Lung (tissue), 12 donors: ENCODE data around the gene GCNA. TPM values are rescaled to one million over a fixed set of nuclear protein-coding genes. Genes with fewer than 3 reads are reported as not detected.

Experiments used
- ATAC-seq: fragments of 200-7000 bp; cut with Tn5 transposase; one replicate; pipeline ENCODE4 v1.9.1; 2020; ENCODE audit warnings: moderate number of reproducible peaks; ENCODE audit not compliant: insufficient read depth, low FRiP score
- DNase-seq, 3 donors: peaks; one replicate each; pipeline ENCODE4 v3.0.0-alpha.2; 2013 to 2017
- H3K27ac ChIP-seq, 2 donors: one replicate each; pipeline ENCODE4 v1.5.1; 2013; ENCODE audit warnings: mild to moderate bottlenecking in 2 of 2, moderate library complexity in 2 of 2, control low read depth in 1 of 2, inconsistent platforms in 1 of 2, low read depth in 1 of 2, low read length in 1 of 2
- H3K27me3 ChIP-seq, 3 donors: one replicate each; pipeline ENCODE4 v1.5.1; 2013; ENCODE audit warnings: low read length in 2 of 3; ENCODE audit not compliant: control insufficient read depth in 3 of 3, insufficient read depth in 3 of 3
- H3K36me3 ChIP-seq, 4 donors: one replicate each; pipeline ENCODE4 v1.5.1; 2013; ENCODE audit warnings: low read length in 4 of 4, mild to moderate bottlenecking in 1 of 4, moderate library complexity in 1 of 4; ENCODE audit not compliant: control insufficient read depth in 4 of 4, insufficient read depth in 4 of 4
- H3K4me1 ChIP-seq, 5 donors: one replicate each; pipeline ENCODE4 v1.5.1; 2013; ENCODE audit warnings: low read length in 5 of 5, mild to moderate bottlenecking in 2 of 5, moderate library complexity in 1 of 5; ENCODE audit not compliant: control insufficient read depth in 5 of 5, insufficient read depth in 5 of 5
- H3K4me3 ChIP-seq: one replicate; pipeline ENCODE4 v1.5.1; 2013; ENCODE audit warnings: mild to moderate bottlenecking, control low read depth, moderate library complexity
- H3K9ac ChIP-seq, 2 donors: one replicate each; pipeline ENCODE4 v1.5.1; 2013; ENCODE audit warnings: low read length in 2 of 2, control low read depth in 1 of 2; ENCODE audit not compliant: insufficient read depth in 1 of 2
- H3K9me3 ChIP-seq, 4 donors: one replicate each; pipeline ENCODE4 v1.5.1; 2013; ENCODE audit warnings: low read length in 3 of 4, mild to moderate bottlenecking in 1 of 4, moderate library complexity in 1 of 4; ENCODE audit not compliant: control insufficient read depth in 4 of 4, insufficient read depth in 3 of 4
- WGBS, 2 donors: extraction: QIAGEN DNeasy Blood & Tissue Kit; methylation state at CpG; one replicate each; pipeline ENCODE4 v1.1.7; 2013; 5-methylcytosine and 5-hydroxymethylcytosine counted together
- polyA plus RNA-seq, 2 donors: library from polyadenylated mRNA; stranded (reverse); fragments of 200-250 nt; gene quantifications; one replicate each; pipeline ENCODE4 v1.2.1, GENCODE V29; 2013
- total RNA-seq, 2 donors: library from RNA; depleted of rRNA in 1 of 2; stranded (reverse); fragments of >200 nt in 1 of 2; gene quantifications; one replicate each; pipeline ENCODE4 v1.2.1, GENCODE V29; 2014 to 2021
- TF ChIP-seq, protein P1 (sequence below): IDR thresholded peaks from 2 replicates; pipeline ENCODE4 v1.5.1; 2012; ENCODE audit warnings: mild to moderate bottlenecking; ENCODE audit errors: control extremely low read depth, extremely low read depth
- donor health status: control.
- donor health status: control.
- donor health status: Bipolar disorder and iron deficiency.
- donor health status: healthy.
- donor health status: DM: yes; HTN: yes; CAD: no.

The GCNA gene
- total and polyA plus RNA-seq, 4 donors = 0.92 to 3.7 (median 1.8) TPM

DNA sequence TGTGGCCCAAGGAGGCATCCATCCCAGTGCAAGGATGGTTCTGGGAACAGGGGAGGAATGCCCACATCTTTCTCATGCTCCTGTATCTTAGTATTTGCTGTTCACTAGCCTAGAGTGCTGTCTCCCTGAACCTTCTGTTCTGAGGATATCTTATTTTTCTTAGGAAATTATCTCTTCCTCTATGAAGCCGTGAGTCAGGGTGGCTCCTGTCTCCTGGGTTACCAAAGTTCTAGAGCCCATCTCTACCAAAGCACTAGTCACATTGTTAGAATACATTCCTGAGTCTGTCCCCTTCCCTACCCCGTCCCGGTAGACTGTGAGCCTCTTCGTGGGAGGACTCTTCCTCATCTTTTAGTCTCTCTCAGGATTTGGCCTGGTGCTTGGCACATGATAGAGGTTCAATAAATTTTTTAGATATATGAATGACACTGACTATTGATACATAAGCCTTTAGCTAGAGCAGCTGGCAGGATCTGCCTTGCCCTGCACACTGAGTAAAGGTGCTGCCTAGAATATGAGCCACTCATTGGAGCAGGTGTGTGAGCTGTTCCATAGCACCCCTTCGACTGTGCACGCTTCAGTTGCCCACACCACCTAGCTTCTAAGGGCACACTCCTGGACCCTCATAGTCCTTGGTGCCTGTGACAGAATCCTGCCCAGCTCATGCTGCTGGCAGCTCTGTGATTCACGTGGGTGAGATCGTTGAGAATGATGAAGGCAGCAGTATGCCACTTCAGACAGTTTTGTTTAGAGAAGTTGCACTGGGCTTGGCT is 26.7 kb downstream of the GCNA start:
- TF ChIP-seq, protein P1, sequence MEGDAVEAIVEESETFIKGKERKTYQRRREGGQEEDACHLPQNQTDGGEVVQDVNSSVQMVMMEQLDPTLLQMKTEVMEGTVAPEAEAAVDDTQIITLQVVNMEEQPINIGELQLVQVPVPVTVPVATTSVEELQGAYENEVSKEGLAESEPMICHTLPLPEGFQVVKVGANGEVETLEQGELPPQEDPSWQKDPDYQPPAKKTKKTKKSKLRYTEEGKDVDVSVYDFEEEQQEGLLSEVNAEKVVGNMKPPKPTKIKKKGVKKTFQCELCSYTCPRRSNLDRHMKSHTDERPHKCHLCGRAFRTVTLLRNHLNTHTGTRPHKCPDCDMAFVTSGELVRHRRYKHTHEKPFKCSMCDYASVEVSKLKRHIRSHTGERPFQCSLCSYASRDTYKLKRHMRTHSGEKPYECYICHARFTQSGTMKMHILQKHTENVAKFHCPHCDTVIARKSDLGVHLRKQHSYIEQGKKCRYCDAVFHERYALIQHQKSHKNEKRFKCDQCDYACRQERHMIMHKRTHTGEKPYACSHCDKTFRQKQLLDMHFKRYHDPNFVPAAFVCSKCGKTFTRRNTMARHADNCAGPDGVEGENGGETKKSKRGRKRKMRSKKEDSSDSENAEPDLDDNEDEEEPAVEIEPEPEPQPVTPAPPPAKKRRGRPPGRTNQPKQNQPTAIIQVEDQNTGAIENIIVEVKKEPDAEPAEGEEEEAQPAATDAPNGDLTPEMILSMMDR = no peak
- DNase-seq = no peak
- WGBS, 2 donors = 88 to 95% methylated on average over 8 of the region's 8 CpGs

DNA sequence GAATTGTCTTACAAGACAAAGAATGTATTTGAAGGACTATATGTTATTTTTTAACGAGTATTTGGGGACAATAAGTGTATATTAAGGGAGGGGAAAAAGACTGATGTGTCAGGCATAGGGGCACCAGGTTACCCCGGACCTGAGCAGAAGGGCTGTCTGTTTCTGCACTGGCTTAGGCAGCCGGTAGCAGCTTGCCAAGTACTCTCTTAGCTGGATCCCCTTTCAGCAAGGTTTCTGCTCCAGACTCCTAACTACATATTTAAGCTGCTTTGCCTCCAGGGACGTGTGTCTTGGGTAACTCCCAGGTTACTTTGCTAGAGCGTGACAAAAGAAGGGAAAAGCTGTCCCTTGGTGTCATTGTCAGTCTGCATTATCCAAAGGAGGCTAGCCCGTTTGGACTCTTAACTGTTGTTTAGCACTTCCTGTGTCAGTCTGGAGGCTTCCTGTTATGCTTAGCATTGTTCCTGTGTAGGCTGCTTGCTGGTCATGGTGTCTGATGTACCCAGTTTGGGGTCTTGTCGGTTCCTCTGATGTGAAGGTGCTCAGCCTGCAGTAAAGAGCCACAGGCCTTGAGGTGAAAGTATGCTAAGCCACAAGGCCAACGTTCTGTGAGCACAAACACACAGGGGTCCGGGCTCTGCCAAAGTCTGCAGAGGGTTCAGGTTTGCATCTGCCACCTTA is 28.4 kb downstream of the GCNA start:
- DNase-seq = no peak
- Histone ChIP-seq H3K4me3 (no peak overlapping the region), H3K36me3 (peaks cover 0 to 38% (median 14%) of the 10 kb centered on the region in 4 donors), H3K27me3 (peaks cover 0 to 4% (median 0%) of the 10 kb centered on the region in 3 donors), H3K27ac (peak overlapping the region in 1 of 2 donors; percentile 4), H3K4me1 (peaks cover 0 to 5% (median 0%) of the 10 kb centered on the region in 5 donors), H3K9ac (no peak overlapping the region), H3K9me3 (peaks cover 0 to 8% (median 3%) of the 10 kb centered on the region in 4 donors)
- TF ChIP-seq, protein P1 = no peak
- no peak for ATAC-seq
- WGBS, 2 donors = 40 to 53% methylated on average over 9 of the region's 9 CpGs

More for the DNA sequence above, 26.7 kb downstream of the GCNA start:
- H3K27me3 ChIP-seq = no peaks in the 10 kb centered on the region
- H3K4me1 ChIP-seq = peaks cover 0 to 5% (median 0%) of the 10 kb centered on the region in 5 donors
- H3K9me3 ChIP-seq = peaks cover 0 to 8% (median 3%) of the 10 kb centered on the region in 4 donors
- H3K27ac ChIP-seq = no peak overlapping the region
- H3K4me3 ChIP-seq = no peak overlapping the region
- ATAC-seq = no peak
- no peak overlapping the region for H3K9ac ChIP-seq
- peaks cover 0 to 29% (median 9%) of the 10 kb centered on the region in 4 donors for H3K36me3 ChIP-seq

DNA sequence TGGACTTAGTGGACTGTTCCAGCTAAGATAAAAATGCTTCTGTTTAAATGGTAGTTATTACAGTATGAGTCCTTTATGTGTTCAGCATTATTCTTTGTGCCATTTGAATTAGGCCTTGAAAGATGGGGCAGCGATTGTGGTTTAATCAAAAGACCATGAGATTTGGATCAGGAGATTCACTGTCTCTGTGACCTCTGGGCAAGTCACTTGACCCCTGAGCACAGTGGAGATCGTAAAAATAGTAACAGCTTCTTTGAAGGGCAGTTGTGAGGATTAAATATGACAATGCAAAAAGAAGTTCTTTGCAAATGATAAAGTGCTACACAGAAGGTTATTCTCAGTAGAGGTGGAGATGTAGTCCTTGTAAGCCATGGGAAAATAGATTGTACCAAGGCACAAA is 29.3 kb downstream of the GCNA start:
- WGBS, 2 donors = 78 to 92% methylated on average over 2 of the region's 2 CpGs
- H3K27ac ChIP-seq = no peak overlapping the region
- DNase-seq (no peak), ATAC-seq (no peak)
- peaks cover 0 to 8% (median 3%) of the 10 kb centered on the region in 4 donors for H3K9me3 ChIP-seq
- peaks cover 0 to 41% (median 15%) of the 10 kb centered on the region in 4 donors for H3K36me3 ChIP-seq
- H3K4me1 ChIP-seq = peaks cover 0 to 5% (median 0%) of the 10 kb centered on the region in 5 donors
- H3K4me3 ChIP-seq = no peak overlapping the region
- no peak overlapping the region for H3K9ac ChIP-seq
- TF ChIP-seq, protein P1 = no peak
- peaks cover 0 to 4% (median 0%) of the 10 kb centered on the region in 3 donors for H3K27me3 ChIP-seq
